GM18951 (cell line): ENCODE measurements around the gene CALM3.

Experiments used
- POLR2A ChIP-seq: IDR thresholded peaks from 4 replicates; pipeline ENCODE4 v1.6.1; 2011; ENCODE audit warnings: mild to moderate bottlenecking; ENCODE audit not compliant: insufficient read length, insufficient read depth; ENCODE audit errors: extremely low read depth
- in situ Hi-C: fragments of 300-500 bp; cut with MboI; formaldehyde crosslinking; loops from one replicate; pipeline ENCODE4 v1.12.0; 2022; ENCODE audit warnings: low sequenced_read_pairs, mixed read lengths, inconsistent platforms; ENCODE audit not compliant: unreplicated experiment

CALM3 gene

GRCh38 chr19:46604781-46605355 lies 3.7 kb downstream of the CALM3 start:
- TF ChIP-seq POLR2A = no peak
- in situ Hi-C loops = no loop called here

GRCh38 chr19:46605356-46605821 lies 4.3 kb downstream of the CALM3 start:
- in situ Hi-C loops = no loop called here
- no peak for TF ChIP-seq POLR2A

- in situ Hi-C loops = no loop called here
- no peak for TF ChIP-seq POLR2A
These were observed 4.9 kb downstream of the CALM3 start for GRCh38 chr19:46606019-46606418.

DNA sequence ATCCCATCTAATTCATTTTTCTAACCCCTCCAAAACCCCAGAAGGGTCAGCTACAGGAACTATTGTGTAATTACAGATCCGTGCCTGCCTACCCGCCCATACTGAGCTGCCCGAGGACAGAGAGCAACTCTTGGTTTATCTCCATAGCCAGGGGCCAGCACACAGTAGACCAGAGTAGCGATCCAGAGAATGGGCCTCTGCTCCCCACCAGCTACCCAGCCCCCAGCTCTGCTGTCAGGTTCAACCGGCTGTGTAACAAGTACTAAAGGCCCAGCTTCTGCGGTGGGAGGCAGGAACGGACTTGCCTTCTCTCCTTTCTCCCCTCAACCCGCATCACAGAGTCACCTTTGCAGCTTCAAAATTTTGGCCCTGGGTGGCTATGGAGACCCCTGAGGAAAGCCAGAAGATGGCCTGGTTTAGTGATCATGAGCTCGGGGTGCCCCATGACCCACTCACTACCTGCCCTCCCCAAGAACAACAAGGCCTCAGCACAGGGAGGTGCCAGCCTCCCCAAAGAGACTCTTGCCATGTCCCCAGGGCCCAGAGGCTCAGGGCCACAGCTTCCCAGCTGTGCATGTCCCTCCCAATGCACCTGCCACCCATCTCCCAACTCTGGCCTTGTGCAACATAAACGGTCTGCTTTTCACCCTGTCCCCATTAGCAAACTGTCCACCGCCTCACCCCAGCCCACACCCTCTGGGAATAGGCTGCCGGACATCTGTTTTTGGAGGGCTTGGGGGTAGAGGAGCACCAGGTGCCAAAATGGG lies 5.7 kb downstream of the CALM3 start:
- in situ Hi-C loops = no loop called here

DNA sequence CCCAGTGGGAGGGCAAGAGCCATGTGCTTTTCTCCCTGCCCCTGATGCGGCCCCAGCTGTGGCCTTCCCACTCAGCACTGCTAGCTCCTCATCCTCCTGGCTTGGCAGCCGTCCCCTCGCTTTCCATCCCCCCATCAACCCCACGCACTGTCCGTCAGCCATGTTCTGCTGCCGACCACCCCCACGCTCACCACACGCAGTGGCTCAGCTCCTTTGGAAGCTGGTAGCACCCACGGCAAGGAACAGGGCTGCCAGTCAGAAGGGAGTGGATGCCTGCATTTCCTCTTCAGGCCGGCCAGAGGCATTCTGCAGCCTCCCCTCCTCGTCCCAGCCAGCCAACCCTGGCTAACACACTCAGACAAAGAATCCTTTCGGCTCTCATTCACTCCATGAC lies 6.3 kb downstream of the CALM3 start:
- no peak for TF ChIP-seq POLR2A
- in situ Hi-C loops = no loop called here

More for the DNA sequence above, 5.7 kb downstream of the CALM3 start:
- TF ChIP-seq POLR2A = no peak

- no peak for TF ChIP-seq POLR2A
- in situ Hi-C loops = no loop called here
These were observed 7.0 kb downstream of the CALM3 start for GRCh38 chr19:46608178-46608577.

- no peak for TF ChIP-seq POLR2A
- in situ Hi-C loops = no loop called here
These were observed 7.6 kb downstream of the CALM3 start for GRCh38 chr19:46608581-46609345.

GRCh38 chr19:46609511-46610412 lies 8.6 kb downstream of the CALM3 start:
- in situ Hi-C loops = no loop called here
- peak; percentile 14 for TF ChIP-seq POLR2A

DNA sequence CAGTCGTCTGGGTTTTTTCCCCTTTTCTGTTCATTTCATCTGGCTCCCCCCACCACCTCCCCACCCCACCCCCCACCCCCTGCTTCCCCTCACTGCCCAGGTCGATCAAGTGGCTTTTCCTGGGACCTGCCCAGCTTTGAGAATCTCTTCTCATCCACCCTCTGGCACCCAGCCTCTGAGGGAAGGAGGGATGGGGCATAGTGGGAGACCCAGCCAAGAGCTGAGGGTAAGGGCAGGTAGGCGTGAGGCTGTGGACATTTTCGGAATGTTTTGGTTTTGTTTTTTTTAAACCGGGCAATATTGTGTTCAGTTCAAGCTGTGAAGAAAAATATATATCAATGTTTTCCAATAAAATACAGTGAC lies 9.3 kb downstream of the CALM3 start:
- TF ChIP-seq POLR2A = no peak
- in situ Hi-C loops = no loop called here

DNA sequence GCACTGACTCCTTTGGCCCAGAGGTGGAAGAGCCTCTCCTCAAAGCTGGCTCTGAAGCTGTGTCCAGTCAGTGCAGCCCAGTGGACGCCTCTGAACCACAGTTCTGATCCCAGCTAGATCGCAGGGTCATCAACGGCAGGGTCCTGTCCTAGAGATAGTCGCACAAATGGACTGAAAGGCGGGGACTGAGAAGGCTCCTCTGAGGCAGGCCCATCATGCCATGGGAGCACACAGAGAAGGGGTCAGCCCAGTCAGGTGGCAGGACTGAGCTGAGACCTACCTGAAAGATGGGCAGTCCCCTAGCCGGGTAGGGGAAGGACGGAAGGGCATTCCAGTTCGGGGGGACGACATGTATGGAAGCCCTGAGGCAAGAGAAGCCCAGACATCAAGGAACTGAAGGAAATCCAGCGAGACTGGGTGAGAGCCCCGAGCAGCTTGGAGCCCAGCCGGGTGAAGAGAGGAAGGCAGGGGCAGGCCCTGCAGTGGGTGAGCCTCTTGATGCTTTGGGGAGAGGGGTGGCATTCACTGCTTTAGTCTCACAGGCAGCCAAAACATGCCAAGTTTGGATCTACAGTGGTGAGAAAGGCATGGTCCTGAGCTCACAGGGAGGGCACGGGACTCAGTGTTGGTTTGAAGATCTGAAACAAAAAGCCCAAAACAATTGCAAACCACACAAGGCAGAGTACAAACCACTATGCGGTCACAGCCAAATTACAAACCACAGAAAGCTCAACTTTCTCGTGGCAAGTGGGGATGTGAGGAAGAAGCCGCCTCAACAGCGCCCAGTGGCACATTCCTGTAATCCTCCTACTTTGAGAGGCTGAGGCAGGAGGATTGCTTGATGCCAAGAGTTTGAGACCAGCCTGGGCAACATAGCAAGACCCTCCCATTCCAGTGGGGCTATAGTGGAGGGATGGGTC lies 10.0 kb downstream of the CALM3 start:
- no peak for TF ChIP-seq POLR2A
- in situ Hi-C loops = no loop called here

GRCh38 chr19:46611776-46612175 lies 10.6 kb downstream of the CALM3 start:
- in situ Hi-C loops = no loop called here
- no peak for TF ChIP-seq POLR2A

GRCh38 chr19:46613525-46613924 lies 12.4 kb downstream of the CALM3 start:
- TF ChIP-seq POLR2A = no peak
- in situ Hi-C loops = no loop called here
